Esophagus squamous epithelium (tissue), 5 donors: ENCODE measurements around the gene PCNT. TPM values are rescaled to one million over a fixed set of nuclear protein-coding genes. Genes with fewer than 3 reads are reported as not detected.
A peak's percentile ranks its signal among the peaks of the same experiment; 100 is the strongest.

Experiments used
- DNase-seq: peaks from one replicate; lab custom pipeline; 2025; lab: John Stamatoyannopoulos, UW
- H3K27ac ChIP-seq, 4 donors: fragments of 200-600 bp; sonication (generic); one replicate each; pipeline ENCODE4 v1.5.1; 2016 to 2019; ENCODE audit warnings: mild to moderate bottlenecking in 1 of 4
- H3K27me3 ChIP-seq, 4 donors: fragments of 200-600 bp; sonication (generic); 1 replicate in 3 of 4; 2 replicates in 1 of 4; pipeline versions ENCODE4 v1.5.1 to v1.6.0; 2017 to 2021; ENCODE audit warnings: antibody characterized with exemption in 1 of 4
- H3K36me3 ChIP-seq, 3 donors: fragments of 200-600 bp; sonication (generic); one replicate each; pipeline ENCODE4 v1.5.1; 2016 to 2019
- H3K4me1 ChIP-seq, 3 donors: fragments of 200-600 bp; sonication (generic); one replicate each; pipeline ENCODE4 v1.5.1; 2017 to 2019
- H3K4me3 ChIP-seq, 4 donors: fragments of 200-600 bp; sonication (generic); 1 replicate in 3 of 4; 2 replicates in 1 of 4; pipeline ENCODE4 v1.5.1; 2016 to 2019; ENCODE audit warnings: mild to moderate bottlenecking in 2 of 4, moderate library complexity in 1 of 4
- H3K9me3 ChIP-seq, 3 donors: fragments of 200-600 bp; sonication (generic); one replicate each; pipeline ENCODE4 v1.5.1; 2016 to 2019
- CTCF ChIP-seq, 6 experiments: fragments of 450-650 bp in 4 of 6; fragments of 200-600 bp in 2 of 6; sonication (generic) in 2 of 6; IDR thresholded peaks; one replicate each; pipeline ENCODE4 v1.5.1; 2016 to 2019; ENCODE audit warnings: antibody characterized with exemption in 6 of 6, mild to moderate bottlenecking in 4 of 6, moderate library complexity in 4 of 6
- POLR2A ChIP-seq, 4 donors: fragments of 450-650 bp; IDR thresholded peaks; one replicate each; pipeline ENCODE4 v1.6.1; 2017; ENCODE audit warnings: antibody characterized with exemption in 4 of 4, mild to moderate bottlenecking in 4 of 4, moderate library complexity in 3 of 4
- WGBS, 2 donors: methylation state at CpG; one replicate each; pipeline ENCODE4 v1.1.5; 2018; 5-methylcytosine and 5-hydroxymethylcytosine counted together
- intact Hi-C: fragments of 100-400 bp; cut with DNase I; formaldehyde crosslinking; loops from one replicate; pipeline ENCODE4 v1.15.0; 2022
- total RNA-seq, 4 donors: library from RNA; depleted of rRNA; stranded (reverse); fragments of >200 nt; gene quantifications; one replicate each; pipeline ENCODE4 v1.1.0, GENCODE V29; 2016
- donor health status: DM: yes; HTN: yes; CAD: no.

Gene PCNT
- total RNA-seq, 4 donors from 2014 or later: 26.8 to 38.7 (median 29.9) TPM

- H3K9me3 ChIP-seq: no peaks in the 10 kb centered on the region
- no peak overlapping the region for H3K4me3 ChIP-seq
- DNase-seq: no peak
- no CpG with 5 or more reads among the region's 1 CpG for WGBS, 2 donors
- H3K27me3 ChIP-seq: no peaks in the 10 kb centered on the region
- no peaks in the 10 kb centered on the region for H3K4me1 ChIP-seq
- H3K27ac ChIP-seq: no peak overlapping the region
- TF ChIP-seq CTCF (IDR thresholded peaks at IDR 0.05) (no peak), POLR2A (IDR thresholded peaks at IDR 0.05) (no peak)
- H3K36me3 ChIP-seq: peaks cover 9 to 94% (median 40%) of the 10 kb centered on the region in 3 donors
- intact Hi-C loops: no loop called here
Measured at GRCh38 chr21:46423546-46424038, 99.6 kb downstream of the PCNT start.

DNA sequence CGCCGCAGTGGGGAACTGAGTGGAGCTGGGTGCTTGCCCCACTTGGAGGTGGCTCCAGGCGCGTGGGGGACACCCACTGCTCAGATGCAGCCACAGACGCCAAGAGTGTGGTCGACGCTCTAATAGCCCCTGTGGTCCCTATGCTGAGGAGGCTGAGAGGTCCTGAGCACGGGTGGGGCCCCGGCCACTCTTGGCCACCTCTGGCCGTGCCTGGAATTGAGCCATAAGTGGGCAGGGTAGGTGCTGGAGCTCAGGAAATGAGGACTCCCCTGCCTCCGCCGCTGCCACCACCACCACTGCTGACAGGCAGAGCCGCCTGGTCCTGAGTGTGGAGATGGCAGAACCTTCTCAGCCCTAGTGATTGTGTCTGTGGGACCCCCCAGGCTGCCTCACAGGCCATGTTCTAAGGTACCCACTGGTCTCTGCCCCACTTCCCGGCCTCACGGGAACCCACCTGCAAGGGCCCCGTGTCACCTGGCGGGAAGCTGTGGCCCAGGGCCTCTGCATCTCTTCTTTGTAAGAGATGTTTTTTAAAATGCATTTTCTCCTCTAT lies 100.2 kb downstream of the PCNT start:
- Histone ChIP-seq H3K27ac (peak overlapping the region in 1 of 4 donors; percentile 46), H3K27me3 (no peaks in the 10 kb centered on the region), H3K9me3 (no peaks in the 10 kb centered on the region), H3K4me3 (no peak overlapping the region), H3K4me1 (no peaks in the 10 kb centered on the region), H3K36me3 (peaks cover 9 to 94% (median 35%) of the 10 kb centered on the region in 3 donors)
- 61 to 89% methylated on average over 3 to 6 of the region's 17 CpGs for WGBS, 2 donors
- DNase-seq: no peak
- intact Hi-C loops: no loop called here
- TF ChIP-seq CTCF (IDR thresholded peaks at IDR 0.05): no peak
- TF ChIP-seq POLR2A (IDR thresholded peaks at IDR 0.05): no peak

- DNase-seq: no peak
- Histone ChIP-seq H3K27ac (peak overlapping the region in 1 of 4 donors; percentile 48), H3K36me3 (peaks cover 9 to 94% (median 33%) of the 10 kb centered on the region in 3 donors), H3K4me1 (no peaks in the 10 kb centered on the region), H3K9me3 (no peaks in the 10 kb centered on the region), H3K27me3 (no peaks in the 10 kb centered on the region), H3K4me3 (no peak overlapping the region)
- WGBS, 2 donors: 81 to 92% methylated on average over 6 of the region's 14 CpGs
- TF ChIP-seq POLR2A (IDR thresholded peaks at IDR 0.05) (no peak), CTCF (IDR thresholded peaks at IDR 0.05) (no peak)
- intact Hi-C loops: no loop called here
Measured at GRCh38 chr21:46424621-46425020, 100.7 kb downstream of the PCNT start.

DNA sequence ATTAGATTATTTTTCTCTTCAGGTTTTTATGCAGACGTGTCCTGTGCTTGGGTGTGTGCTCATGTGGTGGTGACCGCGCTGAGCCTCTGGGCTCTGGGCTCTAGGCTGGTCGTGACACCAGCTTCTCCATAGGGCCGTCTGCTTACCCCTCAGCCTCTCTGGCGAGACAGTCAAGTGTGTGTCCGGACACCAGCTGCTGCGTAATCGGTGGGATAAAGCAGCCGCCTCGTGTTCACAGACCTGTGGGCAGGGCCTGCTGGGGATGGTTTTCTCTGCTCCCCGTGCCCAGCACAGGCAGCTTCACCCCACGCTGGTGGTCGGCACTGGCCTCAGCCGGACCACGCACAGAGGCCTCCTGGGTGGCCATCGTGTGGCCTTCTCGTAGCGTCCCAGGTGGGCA lies 101.1 kb downstream of the PCNT start:
- Histone ChIP-seq H3K9me3 (no peaks in the 10 kb centered on the region), H3K36me3 (peaks cover 9 to 94% (median 35%) of the 10 kb centered on the region in 3 donors), H3K27ac (peak overlapping the region in 1 of 4 donors; percentile 48), H3K27me3 (no peaks in the 10 kb centered on the region), H3K4me1 (no peaks in the 10 kb centered on the region), H3K4me3 (no peak overlapping the region)
- intact Hi-C loops: no loop called here
- WGBS, 2 donors: 91 to 92% methylated on average over 6 to 8 of the region's 19 CpGs
- DNase-seq: no peak
- TF ChIP-seq POLR2A (IDR thresholded peaks at IDR 0.05) (no peak), CTCF (IDR thresholded peaks at IDR 0.05) (no peak)

GRCh38 chr21:46425571-46425970 lies 101.6 kb downstream of the PCNT start:
- TF ChIP-seq POLR2A (IDR thresholded peaks at IDR 0.05) (no peak), CTCF (IDR thresholded peaks at IDR 0.05) (no peak)
- intact Hi-C loops: no loop called here
- Histone ChIP-seq H3K36me3 (peaks cover 11 to 94% (median 40%) of the 10 kb centered on the region in 3 donors), H3K27ac (peak overlapping the region in 1 of 4 donors; percentile 48), H3K4me1 (no peaks in the 10 kb centered on the region), H3K4me3 (no peak overlapping the region), H3K9me3 (no peaks in the 10 kb centered on the region), H3K27me3 (no peaks in the 10 kb centered on the region)
- WGBS, 2 donors: 90 to 91% methylated on average over 9 of the region's 23 CpGs
- no peak for DNase-seq
